K562 (cell line): Measurements from ENCODE around the gene LSP1. TPM values are rescaled to one million over a fixed set of nuclear protein-coding genes. Genes with fewer than 3 reads are reported as not detected.

ENCODE experiments used
- ARID2 ChIP-seq: fragments of 450-650 bp; IDR thresholded peaks from 2 replicates; pipeline ENCODE4 v1.6.1; 2017; ENCODE audit warnings: antibody characterized with exemption, mild to moderate bottlenecking
- BACH1 ChIP-seq: fragments of 200-800 bp; sonication (Bioruptor generic); IDR thresholded peaks from 2 replicates; pipeline ENCODE4 v1.6.1; 2016; ENCODE audit warnings: missing genetic modification characterization, missing compliant biosample characterization
- CBFA2T3 ChIP-seq: fragments of 450-650 bp; IDR thresholded peaks from 2 replicates; pipeline ENCODE4 v1.6.1; 2017
- CHD4 ChIP-seq: fragments of 200-600 bp; sonication (generic); IDR thresholded peaks from 3 replicates; pipeline ENCODE4 v1.6.1; 2012; ENCODE audit warnings: low read depth, mild to moderate bottlenecking, mixed read lengths, low read length, inconsistent platforms; ENCODE audit not compliant: insufficient read depth, insufficient replicate concordance, poor library complexity, severe bottlenecking
- CREB5 ChIP-seq: fragments of 250-450 bp; sonication (Bioruptor Pico); IDR thresholded peaks from 2 replicates; pipeline ENCODE4 v1.5.0; 2020; ENCODE audit warnings: mild to moderate bottlenecking
- CREM ChIP-seq: IDR thresholded peaks from 2 replicates; pipeline ENCODE4 v1.6.1; 2014; ENCODE audit warnings: antibody characterized with exemption, low read depth
- EGR1 ChIP-seq: fragments of 450-650 bp; conservative IDR thresholded peaks from 2 replicates; pipeline ENCODE4 v1.6.1; 2017; ENCODE audit warnings: mild to moderate bottlenecking
- ELK3 ChIP-seq: fragments of 450-650 bp; formaldehyde crosslinking; IDR thresholded peaks from 2 replicates; pipeline ENCODE4 v1.4.0; 2020; ENCODE audit warnings: mild to moderate bottlenecking
- EP400 ChIP-seq: fragments of 450-650 bp; IDR thresholded peaks from 2 replicates; pipeline ENCODE4 v1.6.1; 2017; ENCODE audit warnings: antibody characterized with exemption, mild to moderate bottlenecking, moderate library complexity
- LARP7 ChIP-seq: fragments of 450-650 bp; IDR thresholded peaks from 2 replicates; pipeline ENCODE4 v1.6.1; 2016
- NFIC ChIP-seq: fragments of 450-650 bp; IDR thresholded peaks from 2 replicates; pipeline ENCODE4 v1.6.1; 2017; ENCODE audit warnings: mild to moderate bottlenecking, inconsistent platforms
- PHB2 ChIP-seq: fragments of 450-650 bp; IDR thresholded peaks from 2 replicates; pipeline ENCODE4 v1.6.1; 2017; ENCODE audit warnings: low read depth
- SMC3 ChIP-seq: conservative IDR thresholded peaks from 2 replicates; pipeline ENCODE4 v1.6.1; 2011; ENCODE audit warnings: low read depth, low read length, improper control_type of control experiment; ENCODE audit not compliant: insufficient read depth
- SPI1 ChIP-seq: IDR thresholded peaks from 2 replicates; pipeline ENCODE4 v1.6.1; 2011; ENCODE audit warnings: low read depth, low read length, control low read depth, borderline replicate concordance
- SRSF7 ChIP-seq: fragments of 200-400 bp; formaldehyde crosslinking; optimal IDR thresholded peaks from 2 replicates; pipeline ENCODE3; 2017; ENCODE audit warnings: mild to moderate bottlenecking, low read depth, low read length
- ZNF263 ChIP-seq: sonication (generic); formaldehyde crosslinking; IDR thresholded peaks from 2 replicates; pipeline ENCODE4 v1.8.0; 2022; ENCODE audit warnings: mild to moderate bottlenecking, missing genetic modification reagents, borderline replicate concordance
- ZNF324 ChIP-seq: fragments of 250-450 bp; sonication (Bioruptor Pico); IDR thresholded peaks from 2 replicates; pipeline ENCODE4 v1.4.0; 2020; ENCODE audit warnings: mild to moderate bottlenecking
- ZNF699 ChIP-seq: fragments of 250-450 bp; sonication (Bioruptor Pico); IDR thresholded peaks from 2 replicates; pipeline ENCODE4 v1.8.0; 2021; ENCODE audit warnings: mild to moderate bottlenecking, moderate library complexity; ENCODE audit not compliant: insufficient replicate concordance
- polyA plus RNA-seq, 8 experiments: library from polyadenylated mRNA; depleted of rRNA in 4 of 8; stranded (reverse) in 5 of 8; unstranded in 3 of 8; fragments of >200 nt; fragmentation: Nextera tagmentation in 2 of 8; fragmentation: Illumina TruSeq in 1 of 8; extraction: Ambion mirVana in 2 of 8; extraction: Trizol in 1 of 8; gene quantifications; 2 replicates each; pipeline versions ENCODE4 v1.2.1 to v1.2.3, GENCODE V29; 2011 to 2014; ENCODE audit warnings: inconsistent platforms in 1 of 8, missing spikeins in 1 of 8
- total RNA-seq, 7 experiments: library from RNA; depleted of rRNA in 6 of 7; stranded (reverse); fragments of >200 nt in 6 of 7; fragmentation: Illumina TruSeq in 2 of 7; extraction: Trizol in 2 of 7; gene quantifications; 2 replicates each; pipeline versions ENCODE4 v1.2.1 to v1.2.3, GENCODE V29; 2011 to 2021; ENCODE audit warnings: low replicate concordance in 1 of 7
- TF ChIP-seq, protein P1 (sequence below): IDR thresholded peaks from 2 replicates; pipeline ENCODE4 v1.6.1; 2014; ENCODE audit warnings: antibody characterized with exemption
- TF ChIP-seq, protein P2 (sequence below): fragments of 450-650 bp; formaldehyde crosslinking; IDR thresholded peaks from 2 replicates; pipeline ENCODE4 v1.4.0; 2020; ENCODE audit warnings: mild to moderate bottlenecking, mixed read lengths
- TF ChIP-seq, protein P3 (sequence below): fragments of 450-650 bp; formaldehyde crosslinking; IDR thresholded peaks from 2 replicates; pipeline ENCODE4 v1.4.0; 2022; ENCODE audit warnings: missing genetic modification characterization

Gene LSP1
- total and polyA plus RNA-seq, 9 of the 15 experiments (the other 6 are each of a cell fraction or from before 2014, with no cell fraction given): 0.08 to 2.9 (median 0.65) TPM; not detected in 2

GRCh38 chr11:1844221-1845094, 8.4 kb upstream of the LSP1 start (continued):
- TF ChIP-seq SMC3 (no peak), CREM (peak; percentile 89), SPI1 (no peak), PHB2 (no peak), EGR1 (peak; percentile 77), EP400 (no peak), ZNF263 (CRISPR knock-in tag) (peak; percentile 93), LARP7 (peak; percentile 90), CBFA2T3 (peak; percentile 91), ZNF699 (CRISPR knock-in tag) (no peak), NFIC (peak; percentile 68), CREB5 (CRISPR knock-in tag) (no peak), CHD4 (no peak), ZNF324 (no peak), SRSF7 (no peak), ARID2 (peak; percentile 55; the same call in 1 of the 2 replicates), BACH1 (tag) (no peak), ELK3 (no peak)
- TF ChIP-seq, protein P1, sequence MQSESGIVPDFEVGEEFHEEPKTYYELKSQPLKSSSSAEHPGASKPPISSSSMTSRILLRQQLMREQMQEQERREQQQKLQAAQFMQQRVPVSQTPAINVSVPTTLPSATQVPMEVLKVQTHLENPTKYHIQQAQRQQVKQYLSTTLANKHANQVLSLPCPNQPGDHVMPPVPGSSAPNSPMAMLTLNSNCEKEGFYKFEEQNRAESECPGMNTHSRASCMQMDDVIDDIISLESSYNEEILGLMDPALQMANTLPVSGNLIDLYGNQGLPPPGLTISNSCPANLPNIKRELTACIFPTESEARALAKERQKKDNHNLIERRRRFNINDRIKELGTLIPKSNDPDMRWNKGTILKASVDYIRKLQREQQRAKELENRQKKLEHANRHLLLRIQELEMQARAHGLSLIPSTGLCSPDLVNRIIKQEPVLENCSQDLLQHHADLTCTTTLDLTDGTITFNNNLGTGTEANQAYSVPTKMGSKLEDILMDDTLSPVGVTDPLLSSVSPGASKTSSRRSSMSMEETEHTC: no peak
- TF ChIP-seq, protein P2, sequence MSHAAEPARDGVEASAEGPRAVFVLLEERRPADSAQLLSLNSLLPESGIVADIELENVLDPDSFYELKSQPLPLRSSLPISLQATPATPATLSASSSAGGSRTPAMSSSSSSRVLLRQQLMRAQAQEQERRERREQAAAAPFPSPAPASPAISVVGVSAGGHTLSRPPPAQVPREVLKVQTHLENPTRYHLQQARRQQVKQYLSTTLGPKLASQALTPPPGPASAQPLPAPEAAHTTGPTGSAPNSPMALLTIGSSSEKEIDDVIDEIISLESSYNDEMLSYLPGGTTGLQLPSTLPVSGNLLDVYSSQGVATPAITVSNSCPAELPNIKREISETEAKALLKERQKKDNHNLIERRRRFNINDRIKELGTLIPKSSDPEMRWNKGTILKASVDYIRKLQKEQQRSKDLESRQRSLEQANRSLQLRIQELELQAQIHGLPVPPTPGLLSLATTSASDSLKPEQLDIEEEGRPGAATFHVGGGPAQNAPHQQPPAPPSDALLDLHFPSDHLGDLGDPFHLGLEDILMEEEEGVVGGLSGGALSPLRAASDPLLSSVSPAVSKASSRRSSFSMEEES: no peak
- TF ChIP-seq, protein P3, sequence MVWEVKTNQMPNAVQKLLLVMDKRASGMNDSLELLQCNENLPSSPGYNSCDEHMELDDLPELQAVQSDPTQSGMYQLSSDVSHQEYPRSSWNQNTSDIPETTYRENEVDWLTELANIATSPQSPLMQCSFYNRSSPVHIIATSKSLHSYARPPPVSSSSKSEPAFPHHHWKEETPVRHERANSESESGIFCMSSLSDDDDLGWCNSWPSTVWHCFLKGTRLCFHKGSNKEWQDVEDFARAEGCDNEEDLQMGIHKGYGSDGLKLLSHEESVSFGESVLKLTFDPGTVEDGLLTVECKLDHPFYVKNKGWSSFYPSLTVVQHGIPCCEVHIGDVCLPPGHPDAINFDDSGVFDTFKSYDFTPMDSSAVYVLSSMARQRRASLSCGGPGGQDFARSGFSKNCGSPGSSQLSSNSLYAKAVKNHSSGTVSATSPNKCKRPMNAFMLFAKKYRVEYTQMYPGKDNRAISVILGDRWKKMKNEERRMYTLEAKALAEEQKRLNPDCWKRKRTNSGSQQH (CRISPR knock-in tag): peak; percentile 85; the same call in 1 of the 2 replicates
